HEK293 (cell line): ENCODE data around the gene SOCS4.

Experiments used
- CTCF ChIP-seq: fragments of 450-650 bp; formaldehyde crosslinking; IDR thresholded peaks from 2 replicates; pipeline ENCODE4 v1.5.1; 2016; ENCODE audit warnings: missing biosample characterization, missing genetic modification characterization
- ZNF202 ChIP-seq: fragments of 450-650 bp; formaldehyde crosslinking; IDR thresholded peaks from 2 replicates; pipeline ENCODE4 v1.5.1; 2016; ENCODE audit warnings: missing biosample characterization, missing genetic modification characterization, borderline replicate concordance

GRCh38 chr14:55048900-55049436 lies 21.9 kb downstream of the SOCS4 start:
- TF ChIP-seq ZNF202 (tag by site-specific recombination) (no peak), CTCF (tag by site-specific recombination) (no peak)
